Transverse colon (tissue), 4 donors: Measurements from ENCODE around the gene PYGO2.

Experiments
- CTCF ChIP-seq, 5 experiments: fragments of 200-600 bp in 3 of 5; fragments of 450-650 bp in 2 of 5; sonication (generic) in 3 of 5; IDR thresholded peaks; 1 replicate in 2 of 5; 2 replicates in 3 of 5; pipeline ENCODE4 v1.5.1; 2016 to 2017; ENCODE audit warnings: antibody characterized with exemption in 5 of 5, inconsistent platforms in 3 of 5, mild to moderate bottlenecking in 2 of 5, moderate library complexity in 1 of 5
- EP300 ChIP-seq: sonication (generic); formaldehyde crosslinking; IDR thresholded peaks from one replicate; pipeline ENCODE4 v1.6.1; 2017; ENCODE audit warnings: antibody characterized with exemption, low read depth
- POLR2A ChIP-seq: fragments of 450-650 bp; IDR thresholded peaks from one replicate; pipeline ENCODE4 v1.6.1; 2016; ENCODE audit warnings: antibody characterized with exemption, mild to moderate bottlenecking, moderate library complexity
- POLR2AphosphoS5 ChIP-seq, 3 donors: sonication (generic); formaldehyde crosslinking; IDR thresholded peaks; one replicate each; pipeline ENCODE4 v1.6.1; 2016; ENCODE audit warnings: antibody characterized with exemption in 3 of 3

- TF ChIP-seq EP300 (peak; percentile 93), CTCF (IDR thresholded peaks at IDR 0.05) (peak in 2 of 5 experiments; percentile 37 to 43), POLR2A (peak; percentile 90), POLR2AphosphoS5 (IDR thresholded peaks at IDR 0.05) (peak; percentile 72 to 94 (median 91))
Observed at GRCh38 chr1:155000726-155001424, 39.3 kb upstream of the PYGO2 start.
